Esophagus squamous epithelium (tissue), 5 donors: Measurements from ENCODE around the gene ATP12A. TPM values are rescaled to one million over a fixed set of nuclear protein-coding genes. Genes with fewer than 3 reads are reported as not detected.

Experiments used
- DNase-seq: peaks from one replicate; lab custom pipeline; 2025; lab: John Stamatoyannopoulos, UW
- H3K27ac ChIP-seq, 4 donors: fragments of 200-600 bp; sonication (generic); one replicate each; pipeline ENCODE4 v1.5.1; 2016 to 2019; ENCODE audit warnings: mild to moderate bottlenecking in 1 of 4
- H3K27me3 ChIP-seq, 4 donors: fragments of 200-600 bp; sonication (generic); 1 replicate in 3 of 4; 2 replicates in 1 of 4; pipeline versions ENCODE4 v1.5.1 to v1.6.0; 2017 to 2021; ENCODE audit warnings: antibody characterized with exemption in 1 of 4
- H3K36me3 ChIP-seq, 3 donors: fragments of 200-600 bp; sonication (generic); one replicate each; pipeline ENCODE4 v1.5.1; 2016 to 2019
- H3K4me1 ChIP-seq, 3 donors: fragments of 200-600 bp; sonication (generic); one replicate each; pipeline ENCODE4 v1.5.1; 2017 to 2019
- H3K4me3 ChIP-seq, 4 donors: fragments of 200-600 bp; sonication (generic); 1 replicate in 3 of 4; 2 replicates in 1 of 4; pipeline ENCODE4 v1.5.1; 2016 to 2019; ENCODE audit warnings: mild to moderate bottlenecking in 2 of 4, moderate library complexity in 1 of 4
- H3K9me3 ChIP-seq, 3 donors: fragments of 200-600 bp; sonication (generic); one replicate each; pipeline ENCODE4 v1.5.1; 2016 to 2019
- CTCF ChIP-seq, 6 experiments: fragments of 450-650 bp in 4 of 6; fragments of 200-600 bp in 2 of 6; sonication (generic) in 2 of 6; IDR thresholded peaks; one replicate each; pipeline ENCODE4 v1.5.1; 2016 to 2019; ENCODE audit warnings: antibody characterized with exemption in 6 of 6, mild to moderate bottlenecking in 4 of 6, moderate library complexity in 4 of 6
- POLR2A ChIP-seq, 4 donors: fragments of 450-650 bp; IDR thresholded peaks; one replicate each; pipeline ENCODE4 v1.6.1; 2017; ENCODE audit warnings: antibody characterized with exemption in 4 of 4, mild to moderate bottlenecking in 4 of 4, moderate library complexity in 3 of 4
- WGBS, 2 donors: methylation state at CpG; one replicate each; pipeline ENCODE4 v1.1.5; 2018; 5-methylcytosine and 5-hydroxymethylcytosine counted together
- intact Hi-C: fragments of 100-400 bp; cut with DNase I; formaldehyde crosslinking; loops from one replicate; pipeline ENCODE4 v1.15.0; 2022
- total RNA-seq, 4 donors: library from RNA; depleted of rRNA; stranded (reverse); fragments of >200 nt; gene quantifications; one replicate each; pipeline ENCODE4 v1.1.0, GENCODE V29; 2016
- donor health status: DM: yes; HTN: yes; CAD: no.

ATP12A gene
- total RNA-seq, 4 donors from 2014 or later = 0.31 to 2.9 (median 2.4) TPM

- no peaks in the 10 kb centered on the region for H3K36me3 ChIP-seq
- peaks cover 5 to 69% (median 7%) of the 10 kb centered on the region in 4 donors for H3K27me3 ChIP-seq
- intact Hi-C loops = no loop called here
- WGBS, 2 donors = 0% methylated on average over 1 to 2 of the region's 4 CpGs
- TF ChIP-seq POLR2A (IDR thresholded peaks at IDR 0.05) (no peak), CTCF (IDR thresholded peaks at IDR 0.05) (no peak)
- no peaks in the 10 kb centered on the region for H3K9me3 ChIP-seq
- H3K4me1 ChIP-seq = peaks cover 6 to 41% (median 10%) of the 10 kb centered on the region in 3 donors
- H3K4me3 ChIP-seq = no peak overlapping the region
- no peak overlapping the region for H3K27ac ChIP-seq
- DNase-seq = no peak
Measured at GRCh38 chr13:24684600-24684998, 4.4 kb downstream of the ATP12A start.

- WGBS, 2 donors = 84 to 91% methylated on average over 4 to 5 of the region's 6 CpGs
- no peak for DNase-seq
- Histone ChIP-seq H3K27ac (no peak overlapping the region), H3K4me1 (peaks cover 5 to 35% (median 6%) of the 10 kb centered on the region in 3 donors), H3K9me3 (no peaks in the 10 kb centered on the region), H3K27me3 (peaks cover 5 to 69% (median 6%) of the 10 kb centered on the region in 4 donors), H3K4me3 (no peak overlapping the region), H3K36me3 (no peaks in the 10 kb centered on the region)
- TF ChIP-seq CTCF (IDR thresholded peaks at IDR 0.05) (no peak), POLR2A (IDR thresholded peaks at IDR 0.05) (no peak)
- intact Hi-C loops = no loop called here
Measured at GRCh38 chr13:24685314-24685713, 5.1 kb downstream of the ATP12A start.

GRCh38 chr13:24687611-24688010 lies 7.4 kb downstream of the ATP12A start:
- peaks cover 0 to 26% (median 0%) of the 10 kb centered on the region in 3 donors for H3K4me1 ChIP-seq
- no peak for DNase-seq
- TF ChIP-seq POLR2A (IDR thresholded peaks at IDR 0.05) (no peak), CTCF (IDR thresholded peaks at IDR 0.05) (no peak)
- no peak overlapping the region for H3K4me3 ChIP-seq
- peaks cover 0 to 78% (median 0%) of the 10 kb centered on the region in 4 donors for H3K27me3 ChIP-seq
- no peak overlapping the region for H3K27ac ChIP-seq
- 80 to 87% methylated on average over 7 of the region's 7 CpGs for WGBS, 2 donors
- H3K9me3 ChIP-seq = no peaks in the 10 kb centered on the region
- intact Hi-C loops = no loop called here
- no peaks in the 10 kb centered on the region for H3K36me3 ChIP-seq

GRCh38 chr13:24688111-24688510 lies 7.9 kb downstream of the ATP12A start:
- Histone ChIP-seq H3K4me3 (no peak overlapping the region), H3K9me3 (no peaks in the 10 kb centered on the region), H3K4me1 (peaks cover 0 to 26% (median 0%) of the 10 kb centered on the region in 3 donors), H3K27me3 (peaks cover 0 to 79% (median 0%) of the 10 kb centered on the region in 4 donors), H3K36me3 (no peaks in the 10 kb centered on the region), H3K27ac (no peak overlapping the region)
- WGBS, 2 donors = 25 to 30% methylated on average over 9 to 10 of the region's 10 CpGs
- intact Hi-C loops = no loop called here
- DNase-seq = no peak
- no peak for TF ChIP-seq POLR2A (IDR thresholded peaks at IDR 0.05)
- no peak for TF ChIP-seq CTCF (IDR thresholded peaks at IDR 0.05)

GRCh38 chr13:24688950-24689349 lies 8.7 kb downstream of the ATP12A start:
- H3K27me3 ChIP-seq = peaks cover 0 to 87% (median 0%) of the 10 kb centered on the region in 4 donors
- H3K4me3 ChIP-seq = no peak overlapping the region
- intact Hi-C loops = no loop called here
- peaks cover 0 to 23% (median 0%) of the 10 kb centered on the region in 3 donors for H3K4me1 ChIP-seq
- no peaks in the 10 kb centered on the region for H3K9me3 ChIP-seq
- DNase-seq = no peak
- no peak for TF ChIP-seq CTCF (IDR thresholded peaks at IDR 0.05)
- TF ChIP-seq POLR2A (IDR thresholded peaks at IDR 0.05) = no peak
- H3K36me3 ChIP-seq = no peaks in the 10 kb centered on the region
- whole genome bisulfite sequencing, 2 donors = 52 to 54% methylated on average over 10 to 11 of the region's 11 CpGs
- no peak overlapping the region for H3K27ac ChIP-seq
